Hepatocyte (in vitro differentiated cells): ENCODE data around the gene CTXN3.

ENCODE experiments used
- EZH2 ChIP-seq: fragments of 200-600 bp; sonication (generic); IDR thresholded peaks from 2 replicates; pipeline ENCODE4 v1.6.1; 2016; ENCODE audit warnings: antibody characterized with exemption, mild to moderate bottlenecking, borderline replicate concordance
- EZH2phosphoT487 ChIP-seq: fragments of 200-600 bp; sonication (generic); IDR thresholded peaks from one replicate; pipeline ENCODE4 v1.6.1; 2018; ENCODE audit warnings: antibody characterized with exemption, mild to moderate bottlenecking, low read depth, moderate library complexity; ENCODE audit not compliant: unreplicated experiment, severe bottlenecking
- TF ChIP-seq, protein P1 (sequence below): fragments of 200-600 bp; sonication (generic); IDR thresholded peaks from 2 replicates; pipeline ENCODE4 v1.5.1; 2016; ENCODE audit warnings: antibody characterized with exemption, mild to moderate bottlenecking; ENCODE audit not compliant: poor library complexity

DNA sequence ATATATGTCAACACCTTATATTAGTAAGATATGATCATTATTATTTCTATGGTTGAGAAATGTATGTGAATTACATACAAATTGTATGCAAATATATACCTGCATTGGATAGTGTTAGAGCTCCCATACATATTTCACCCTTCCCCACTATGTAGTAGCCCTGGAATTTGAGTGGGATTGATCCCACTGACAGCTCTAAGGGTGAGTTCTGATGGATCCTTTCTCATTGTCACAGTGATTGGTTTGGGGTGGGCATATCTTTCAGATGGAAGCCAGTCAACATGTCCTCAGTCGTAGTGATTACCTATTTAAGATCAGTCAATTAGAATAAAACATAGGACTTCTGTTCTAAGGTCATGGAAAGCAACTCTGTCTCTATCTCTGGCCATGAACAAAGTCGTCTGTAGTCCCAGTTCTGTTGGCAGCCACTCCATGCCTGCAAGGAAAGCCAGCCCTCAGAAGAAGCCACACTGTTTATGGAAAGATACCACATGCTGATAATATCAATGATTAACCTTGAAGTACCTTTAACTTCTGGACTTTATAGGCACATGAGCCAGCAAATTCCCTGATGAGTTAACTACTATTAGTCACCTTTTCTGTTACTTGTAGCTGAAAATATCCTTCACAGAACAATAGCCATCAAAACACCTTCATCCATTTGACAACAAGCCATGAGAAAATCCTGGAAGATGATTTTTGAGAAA, 49.2 kb downstream of the CTXN3 start:
- TF ChIP-seq, protein P1, sequence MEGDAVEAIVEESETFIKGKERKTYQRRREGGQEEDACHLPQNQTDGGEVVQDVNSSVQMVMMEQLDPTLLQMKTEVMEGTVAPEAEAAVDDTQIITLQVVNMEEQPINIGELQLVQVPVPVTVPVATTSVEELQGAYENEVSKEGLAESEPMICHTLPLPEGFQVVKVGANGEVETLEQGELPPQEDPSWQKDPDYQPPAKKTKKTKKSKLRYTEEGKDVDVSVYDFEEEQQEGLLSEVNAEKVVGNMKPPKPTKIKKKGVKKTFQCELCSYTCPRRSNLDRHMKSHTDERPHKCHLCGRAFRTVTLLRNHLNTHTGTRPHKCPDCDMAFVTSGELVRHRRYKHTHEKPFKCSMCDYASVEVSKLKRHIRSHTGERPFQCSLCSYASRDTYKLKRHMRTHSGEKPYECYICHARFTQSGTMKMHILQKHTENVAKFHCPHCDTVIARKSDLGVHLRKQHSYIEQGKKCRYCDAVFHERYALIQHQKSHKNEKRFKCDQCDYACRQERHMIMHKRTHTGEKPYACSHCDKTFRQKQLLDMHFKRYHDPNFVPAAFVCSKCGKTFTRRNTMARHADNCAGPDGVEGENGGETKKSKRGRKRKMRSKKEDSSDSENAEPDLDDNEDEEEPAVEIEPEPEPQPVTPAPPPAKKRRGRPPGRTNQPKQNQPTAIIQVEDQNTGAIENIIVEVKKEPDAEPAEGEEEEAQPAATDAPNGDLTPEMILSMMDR, result no peak
- TF ChIP-seq EZH2 (no peak), EZH2phosphoT487 (no peak)
